D721Med (cell line): Measurements from ENCODE around the gene RELL1.

Experiments
- DNase-seq: peaks from one replicate; pipeline ENCODE4 v3.0.0; 2011; ENCODE audit warnings: low spot score; ENCODE audit not compliant: insufficient read length
- FAIRE-seq: peaks from 2 replicates; lab custom pipeline; 2011; peaks lifted over from hg19 to GRCh38; lab: Jason Lieb, UNC
- TF ChIP-seq, protein P1 (sequence below): IDR thresholded peaks from 2 replicates; pipeline ENCODE4 v1.5.1; 2012; ENCODE audit warnings: mild to moderate bottlenecking, control low read depth; ENCODE audit not compliant: insufficient read depth; ENCODE audit errors: missing control alignments

The RELL1 gene

DNA sequence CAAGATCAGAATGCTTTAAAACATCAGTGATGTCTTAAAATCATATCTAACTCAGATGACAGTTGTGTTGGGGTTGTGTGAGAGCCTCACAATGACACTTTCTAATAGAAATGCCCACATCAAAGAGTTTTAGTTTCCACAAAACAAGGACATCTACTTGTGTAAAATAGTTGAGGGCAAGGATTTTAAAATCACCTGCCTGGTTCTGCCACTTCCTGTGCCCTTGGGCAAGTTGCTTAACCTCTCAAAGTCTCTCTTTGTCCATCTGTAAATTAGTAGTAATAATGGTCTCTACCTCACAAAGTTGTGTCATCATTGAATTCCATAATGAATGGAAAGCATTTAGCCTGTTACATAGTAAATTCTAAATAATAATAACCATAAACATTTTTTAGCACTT, 41.9 kb upstream of the RELL1 start:
- DNase-seq (no peak), FAIRE-seq (no peak)
- TF ChIP-seq, protein P1, sequence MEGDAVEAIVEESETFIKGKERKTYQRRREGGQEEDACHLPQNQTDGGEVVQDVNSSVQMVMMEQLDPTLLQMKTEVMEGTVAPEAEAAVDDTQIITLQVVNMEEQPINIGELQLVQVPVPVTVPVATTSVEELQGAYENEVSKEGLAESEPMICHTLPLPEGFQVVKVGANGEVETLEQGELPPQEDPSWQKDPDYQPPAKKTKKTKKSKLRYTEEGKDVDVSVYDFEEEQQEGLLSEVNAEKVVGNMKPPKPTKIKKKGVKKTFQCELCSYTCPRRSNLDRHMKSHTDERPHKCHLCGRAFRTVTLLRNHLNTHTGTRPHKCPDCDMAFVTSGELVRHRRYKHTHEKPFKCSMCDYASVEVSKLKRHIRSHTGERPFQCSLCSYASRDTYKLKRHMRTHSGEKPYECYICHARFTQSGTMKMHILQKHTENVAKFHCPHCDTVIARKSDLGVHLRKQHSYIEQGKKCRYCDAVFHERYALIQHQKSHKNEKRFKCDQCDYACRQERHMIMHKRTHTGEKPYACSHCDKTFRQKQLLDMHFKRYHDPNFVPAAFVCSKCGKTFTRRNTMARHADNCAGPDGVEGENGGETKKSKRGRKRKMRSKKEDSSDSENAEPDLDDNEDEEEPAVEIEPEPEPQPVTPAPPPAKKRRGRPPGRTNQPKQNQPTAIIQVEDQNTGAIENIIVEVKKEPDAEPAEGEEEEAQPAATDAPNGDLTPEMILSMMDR, result no peak

DNA sequence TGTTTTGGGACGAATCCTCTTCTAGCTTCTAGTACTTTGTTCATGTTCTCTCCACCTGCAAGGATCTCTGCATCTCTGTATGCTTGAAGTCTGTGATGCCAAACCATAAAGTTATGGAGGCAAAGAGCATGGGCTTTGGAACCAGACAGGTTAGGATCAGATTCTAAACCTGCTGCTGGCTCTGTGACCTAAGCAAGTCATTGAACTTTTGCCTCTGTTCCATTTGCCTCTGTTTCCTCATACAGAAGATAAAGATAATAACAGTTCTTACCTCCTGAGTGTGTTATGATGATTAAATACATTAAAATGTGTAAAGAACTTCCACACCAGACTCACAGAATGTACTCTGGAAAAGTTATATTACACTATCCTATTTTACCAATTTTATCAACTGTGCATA, 41.5 kb upstream of the RELL1 start:
- no peak for FAIRE-seq
- TF ChIP-seq, protein P1, result no peak
- DNase-seq, result no peak

DNA sequence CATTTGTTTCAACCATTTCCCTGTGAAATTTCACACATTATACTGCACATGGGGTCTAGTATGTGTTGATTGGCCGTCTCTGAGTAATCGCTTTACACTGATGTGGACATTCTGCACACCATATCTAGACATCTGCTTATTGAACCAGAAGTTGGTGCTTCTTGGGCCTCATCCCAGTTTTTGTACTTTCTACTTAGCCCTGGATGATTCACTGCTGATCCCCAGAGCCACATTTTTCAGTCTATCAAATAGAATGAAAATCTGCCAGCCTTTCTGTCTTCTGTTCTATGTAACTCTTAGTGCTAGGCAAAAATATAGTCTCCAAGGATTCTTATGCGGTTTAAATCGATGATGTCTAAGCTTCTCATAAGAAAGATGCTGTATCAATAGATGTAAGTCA, 40.5 kb upstream of the RELL1 start:
- TF ChIP-seq, protein P1, result no peak
- no peak for FAIRE-seq

DNA sequence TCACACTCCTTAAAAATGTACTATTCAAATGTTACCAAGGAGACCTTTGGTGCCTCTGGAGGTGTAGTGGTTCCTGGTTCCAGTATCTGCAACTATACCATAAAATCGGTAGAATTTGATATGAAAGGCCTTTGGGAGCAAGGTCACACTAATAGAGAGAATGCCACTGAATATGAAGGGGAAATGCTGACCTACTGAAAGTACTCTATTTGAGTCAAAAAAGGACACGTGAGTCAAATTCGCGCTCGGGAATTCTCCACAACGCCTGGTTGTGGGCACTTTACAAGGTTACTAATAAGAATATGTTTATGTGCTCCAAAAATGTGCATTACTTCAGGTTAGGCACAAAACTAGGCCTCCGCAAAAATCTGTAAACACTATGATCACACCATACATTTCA, 39.5 kb upstream of the RELL1 start:
- FAIRE-seq (no peak), DNase-seq (no peak)
- TF ChIP-seq, protein P1, result no peak

More for the DNA sequence above, 40.5 kb upstream of the RELL1 start:
- no peak for DNase-seq

DNA sequence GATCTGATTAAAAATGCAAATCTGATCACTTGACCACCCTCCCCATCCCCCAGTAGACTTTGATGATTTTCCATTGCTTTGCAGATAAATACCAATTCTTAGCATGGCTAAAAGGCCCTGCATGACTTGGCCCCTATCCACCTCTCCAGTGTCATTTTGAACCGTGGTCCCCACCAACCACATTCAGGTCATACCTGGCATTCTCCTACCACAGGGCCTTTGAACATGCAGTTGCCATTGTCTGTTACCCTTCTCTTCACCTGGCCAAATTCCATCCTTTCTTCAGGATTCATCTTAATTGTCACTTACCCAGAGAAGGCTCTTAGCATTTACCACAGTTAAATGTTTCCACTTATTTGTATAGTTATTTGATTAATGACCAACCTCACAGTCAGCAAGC, 36.9 kb upstream of the RELL1 start:
- FAIRE-seq (no peak), DNase-seq (no peak)
- TF ChIP-seq, protein P1, result no peak

DNA sequence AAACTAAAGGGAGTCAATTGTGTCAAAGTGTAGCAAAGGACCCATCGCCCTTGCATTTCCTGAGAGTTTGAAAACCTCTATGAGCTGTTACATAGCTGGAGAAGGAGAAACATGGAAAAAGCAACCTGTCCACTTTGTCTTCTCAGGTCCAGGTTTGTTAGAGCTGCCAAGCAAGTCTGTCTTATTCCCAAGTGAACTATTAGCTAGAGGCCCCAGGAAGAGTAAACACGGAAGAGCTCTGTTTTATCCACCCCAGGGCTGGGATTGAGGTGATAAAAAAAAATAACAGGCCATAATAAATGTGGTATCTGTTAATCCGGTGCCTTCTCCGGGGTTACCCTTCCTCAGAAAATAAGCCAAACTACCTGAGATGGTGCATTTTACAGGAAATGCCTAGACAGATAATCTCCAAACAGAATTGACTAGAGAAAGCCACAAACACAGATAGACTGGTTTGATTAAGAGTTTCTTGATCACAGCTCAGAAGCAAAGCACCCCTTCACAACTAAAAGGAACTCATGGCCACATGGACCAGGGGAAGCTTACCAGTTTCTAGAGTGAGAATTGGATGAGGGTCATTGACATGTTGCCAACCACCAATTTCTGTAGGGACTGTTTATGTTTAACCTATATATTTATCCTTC, 35.9 kb upstream of the RELL1 start:
- DNase-seq (no peak), FAIRE-seq (no peak)
- TF ChIP-seq, protein P1, result no peak

DNA sequence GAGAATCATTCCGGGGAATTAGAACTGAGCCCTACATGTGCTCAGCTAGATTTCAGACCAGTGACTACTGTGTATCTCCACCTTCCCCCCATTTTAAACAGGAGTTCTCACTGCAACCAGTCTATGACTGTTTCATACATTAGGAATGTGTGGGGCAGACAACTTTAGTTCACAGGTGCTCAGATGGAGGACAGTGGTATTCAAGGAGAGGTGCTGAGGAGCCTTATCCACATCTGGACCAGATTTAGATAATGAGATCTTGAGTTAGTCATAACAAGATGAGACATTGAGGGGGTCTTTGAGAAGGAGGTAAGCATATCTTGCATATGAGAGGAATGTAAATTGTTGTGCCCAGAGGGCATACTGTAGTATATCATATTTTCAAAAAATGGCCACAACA, 32.8 kb upstream of the RELL1 start:
- no peak for DNase-seq
- no peak for FAIRE-seq

More for the DNA sequence above, 32.8 kb upstream of the RELL1 start:
- TF ChIP-seq, protein P1, result no peak
